NCI-H446 treated with DMSO at 0.1 percent for 48 hours (cell line): ENCODE data around the gene ANKRD65.
A peak's percentile ranks its signal among the peaks of the same experiment; 100 is the strongest.
"Not testable (repeated sequence)": the region's sequence is repeated elsewhere in the genome, so short reads cannot be mapped to it uniquely, and the experiment has no call there.

Experiments
- DNase-seq: peaks from one replicate; lab custom pipeline; 2025; lab: John Stamatoyannopoulos, UW

ANKRD65 gene

DNA sequence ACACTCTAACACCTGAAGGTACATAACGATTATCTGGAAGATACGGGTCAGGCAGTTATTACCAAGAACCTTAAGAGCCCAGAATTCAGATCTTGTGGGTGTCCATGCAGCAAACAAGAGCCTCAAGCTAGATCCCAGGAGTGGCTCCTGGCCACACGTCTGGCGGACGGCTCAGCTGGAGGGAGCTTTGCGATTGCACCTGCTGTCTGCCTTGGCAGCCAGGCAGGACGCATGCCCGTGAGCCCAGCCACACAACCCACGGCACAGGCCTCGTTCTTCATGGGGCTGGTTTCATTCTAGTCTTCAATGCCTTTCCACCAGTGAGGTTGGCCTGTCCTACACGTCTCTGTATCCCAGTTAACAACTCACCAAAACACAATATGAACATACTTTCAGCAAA lies 27.6 kb downstream of the ANKRD65 start:
- DNase-seq, result no peak

DNA sequence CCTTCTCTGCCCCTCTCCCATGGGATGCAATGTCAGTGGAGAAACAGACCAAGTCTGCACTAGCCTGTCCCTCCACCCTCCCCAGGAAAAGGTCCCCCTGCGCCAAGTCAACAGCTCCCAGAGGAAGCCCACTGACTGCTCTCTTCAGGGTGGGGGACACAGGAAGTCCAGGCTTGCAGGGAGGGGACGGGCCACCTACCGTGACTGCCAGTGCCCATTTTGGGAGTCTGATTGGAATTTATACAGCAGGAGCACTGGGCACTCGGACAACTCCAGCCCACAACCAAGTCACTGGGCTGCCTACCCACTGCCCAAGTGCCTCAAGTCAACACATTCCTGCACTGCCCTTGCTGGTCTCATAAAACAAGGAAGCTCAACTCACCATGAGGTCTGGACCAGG lies 28.1 kb downstream of the ANKRD65 start:
- no peak for DNase-seq

DNA sequence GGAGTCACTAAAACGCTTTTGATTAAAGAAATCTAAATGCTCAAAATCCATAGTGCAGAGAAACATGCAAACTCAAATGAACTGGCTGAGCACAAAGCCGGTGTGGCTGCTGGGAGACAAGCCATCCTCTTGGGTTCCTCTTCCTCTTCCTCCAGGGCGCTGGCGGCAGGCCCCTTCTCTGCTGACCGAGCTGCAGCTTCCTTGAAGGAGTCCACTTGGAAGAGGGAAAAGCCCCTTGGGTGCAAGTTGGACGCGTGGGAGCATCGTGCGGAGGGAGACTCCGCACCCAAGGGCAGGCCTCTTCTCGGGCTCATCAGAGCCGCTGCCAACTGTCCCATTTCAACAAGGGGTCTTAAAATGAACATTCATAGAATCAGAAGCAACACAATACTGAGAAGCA lies 29.9 kb downstream of the ANKRD65 start:
- DNase-seq, result no peak

DNA sequence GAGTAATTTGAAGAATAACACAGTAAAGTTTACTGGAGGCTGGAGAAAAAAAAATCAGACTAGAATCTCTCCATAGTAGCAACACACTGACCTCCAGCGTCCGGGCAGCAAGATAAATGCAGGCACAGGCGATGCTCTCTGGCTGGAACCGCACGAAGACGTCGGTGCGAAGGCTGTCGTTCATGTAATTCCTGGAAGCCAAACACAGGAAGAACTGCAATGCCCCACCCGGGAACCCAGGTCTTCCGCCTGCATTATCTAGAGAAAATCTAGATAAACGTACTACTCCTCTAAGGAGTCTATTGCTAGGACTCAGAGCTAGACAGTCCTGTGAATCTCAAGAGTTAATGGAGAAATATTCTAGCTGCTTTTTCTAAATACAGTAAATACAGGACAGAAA lies 30.4 kb downstream of the ANKRD65 start:
- DNase-seq, result no peak

DNA sequence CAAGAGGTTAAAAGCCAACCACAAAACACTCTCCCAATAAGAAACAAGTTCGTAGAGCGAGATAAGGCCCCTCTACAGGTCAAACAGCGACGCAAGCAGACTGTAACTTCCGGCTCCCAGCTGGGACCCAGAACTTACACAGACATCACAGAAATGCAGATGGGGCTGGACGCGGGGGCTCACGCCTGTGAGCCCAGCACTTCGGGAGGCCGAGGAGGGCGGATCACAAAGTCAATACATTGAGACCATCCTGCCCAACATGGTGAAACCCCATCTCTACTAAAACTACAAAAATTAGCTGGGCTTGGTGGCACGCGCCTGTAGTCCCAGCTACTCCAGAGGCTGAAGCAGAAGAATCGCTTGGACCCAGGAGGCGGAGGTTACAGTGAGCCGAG lies 33.0 kb downstream of the ANKRD65 start:
- no peak for DNase-seq

DNA sequence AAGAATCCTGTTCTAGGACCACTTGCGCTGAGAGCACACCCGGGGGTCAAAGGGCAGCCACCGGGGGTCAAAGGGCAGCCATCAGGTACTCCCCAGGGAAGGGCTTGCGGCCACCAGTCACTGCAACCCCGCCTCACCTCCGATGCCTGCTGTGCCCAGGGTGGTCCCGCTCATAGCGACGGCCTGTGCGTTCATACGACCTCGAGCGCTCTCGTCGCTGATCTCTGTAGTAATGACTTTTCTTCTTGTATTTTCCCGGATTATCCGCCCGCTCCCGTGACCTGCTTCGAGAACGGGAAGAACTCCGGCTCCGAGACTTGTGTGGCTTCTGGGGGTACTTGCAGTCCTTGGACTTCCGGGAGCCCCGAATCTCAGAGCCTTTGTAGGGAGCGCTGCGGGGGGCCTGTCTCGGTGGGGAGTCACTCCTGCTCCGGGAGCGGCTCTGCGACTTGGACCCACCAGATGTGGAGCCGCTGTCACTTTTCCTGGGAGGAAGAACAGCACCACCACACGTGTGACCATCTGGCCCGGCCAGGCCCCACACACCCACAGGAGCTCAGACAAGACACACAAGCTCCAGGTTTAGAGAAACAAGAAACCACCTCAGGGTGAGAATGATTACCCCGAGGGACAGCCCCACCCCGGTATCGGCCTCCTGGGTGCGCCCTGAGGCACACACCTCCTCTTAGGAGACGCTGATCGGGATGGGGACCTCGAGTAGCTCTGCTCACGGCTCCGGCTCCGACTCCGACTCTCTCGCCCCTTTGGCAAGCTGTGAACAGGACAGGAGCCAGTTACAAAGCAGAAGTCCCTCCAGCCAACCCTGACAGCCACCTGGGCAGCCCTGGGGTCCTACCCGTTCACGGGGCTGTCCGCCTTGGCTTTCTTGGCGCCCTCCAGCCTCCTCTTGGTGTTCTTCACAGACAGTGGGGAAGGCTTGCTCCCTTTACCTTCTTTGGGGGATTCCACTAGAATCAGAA lies 33.7 kb downstream of the ANKRD65 start:
- DNase-seq, result no peak

DNA sequence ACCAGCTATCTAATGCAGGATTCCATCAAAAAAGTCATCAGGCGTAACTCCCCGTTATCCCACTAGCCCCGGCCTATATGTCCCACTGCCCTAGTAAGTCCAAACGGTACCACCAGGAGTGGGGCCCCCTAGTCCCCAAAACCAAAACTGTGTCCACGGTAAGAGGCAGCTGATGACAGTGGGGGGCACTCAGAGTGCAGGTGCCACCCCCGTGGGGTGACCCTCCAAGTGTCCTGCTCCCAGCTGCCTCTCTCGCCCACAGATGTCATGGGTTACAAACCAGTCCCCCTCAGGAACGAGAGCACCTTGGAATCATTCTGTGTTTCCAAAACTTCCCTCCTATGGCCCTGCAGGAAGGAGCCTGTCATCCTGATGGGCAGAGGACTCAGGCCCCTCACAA lies 35.1 kb downstream of the ANKRD65 start:
- no peak for DNase-seq

DNA sequence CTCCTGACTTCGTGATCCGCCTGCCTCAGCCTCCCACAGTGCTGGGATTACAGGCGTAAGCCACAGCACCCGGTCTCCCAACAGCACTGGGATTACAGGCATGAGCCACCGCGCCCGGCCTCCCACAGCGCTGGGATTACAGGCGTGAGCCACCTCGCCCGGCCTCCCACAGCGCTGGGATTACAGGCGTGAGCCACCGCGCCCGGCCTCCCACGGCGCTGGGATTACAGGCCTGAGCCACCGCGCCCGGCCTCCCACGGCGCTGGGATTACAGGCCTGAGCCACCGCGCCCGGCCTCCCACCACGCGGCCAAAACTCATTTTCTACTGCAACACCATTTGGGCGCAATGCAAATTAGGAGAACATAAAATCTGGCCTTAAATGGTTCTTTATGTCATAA lies 35.7 kb downstream of the ANKRD65 start:
- DNase-seq, result not testable (repeated sequence)

DNA sequence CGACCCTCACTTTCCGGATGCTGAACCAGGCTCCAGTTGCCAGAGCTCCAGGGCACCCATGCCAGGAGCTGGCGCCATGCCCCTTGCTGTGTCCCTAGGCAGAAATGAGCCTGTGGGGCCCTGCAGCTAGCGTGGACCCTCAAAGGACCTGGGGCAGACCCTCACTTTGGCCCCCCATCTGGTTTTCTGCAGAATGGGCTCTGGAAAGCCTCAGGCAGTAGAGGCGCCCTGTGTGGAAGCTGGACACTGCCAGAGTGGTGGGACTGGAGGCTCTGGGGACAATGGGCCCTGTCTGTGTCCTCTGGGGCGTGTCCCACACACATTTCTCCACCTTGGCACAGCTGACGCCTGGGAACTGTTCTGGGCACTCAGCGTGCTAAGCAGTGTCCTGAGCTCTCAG lies 39.8 kb downstream of the ANKRD65 start:
- DNase-seq, result no peak

DNA sequence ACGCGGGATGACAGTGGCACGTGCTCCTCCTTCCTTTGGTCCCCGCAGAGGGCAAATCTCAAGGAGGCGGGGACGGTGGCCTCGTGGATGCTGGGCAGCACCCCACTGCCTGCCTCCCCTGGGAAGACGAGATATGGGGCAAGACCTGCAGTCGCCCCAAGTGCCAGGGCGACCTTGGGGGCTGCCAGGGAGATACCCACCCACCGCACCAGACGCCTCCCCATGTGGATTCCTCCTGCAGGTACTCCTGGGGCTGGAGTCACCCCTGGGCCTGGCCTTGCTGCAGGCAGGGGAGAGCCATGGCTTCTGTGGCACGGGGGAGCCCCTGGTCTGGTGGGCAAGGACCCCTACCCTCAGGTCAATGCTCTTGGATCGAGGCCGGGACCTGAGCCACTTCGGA lies 40.2 kb downstream of the ANKRD65 start:
- no peak for DNase-seq

DNA sequence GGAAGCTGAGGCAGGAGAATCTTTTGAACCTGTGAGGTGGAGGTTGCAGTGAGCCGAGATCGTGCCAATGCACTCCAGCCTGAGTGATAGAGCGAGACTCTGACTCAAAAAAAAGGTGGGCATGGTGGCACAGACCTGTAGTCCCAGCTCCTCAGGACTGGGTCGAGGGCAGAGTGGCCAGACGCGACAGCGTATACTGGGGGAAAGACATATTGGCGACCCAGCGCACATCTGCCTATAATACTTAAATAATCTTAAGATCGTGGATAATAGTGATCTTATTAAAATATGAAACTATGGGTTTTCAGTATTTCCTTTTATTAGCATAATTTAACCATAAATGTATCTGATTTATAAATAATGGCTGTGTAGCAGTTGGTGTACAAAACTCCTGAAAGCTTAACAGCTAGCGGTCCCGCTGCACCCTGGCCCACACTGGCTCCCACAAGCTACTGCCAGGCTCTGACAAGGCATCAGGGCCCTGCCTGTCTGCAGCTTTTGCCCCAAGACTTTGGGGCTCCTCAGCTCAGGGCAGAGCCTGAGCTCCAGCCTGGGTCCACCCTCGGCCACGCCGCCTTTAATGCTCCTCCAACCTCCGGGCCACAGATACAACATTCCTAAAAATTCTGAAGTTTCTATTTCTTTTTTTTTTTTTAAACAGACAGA lies 43.4 kb downstream of the ANKRD65 start:
- no peak for DNase-seq

DNA sequence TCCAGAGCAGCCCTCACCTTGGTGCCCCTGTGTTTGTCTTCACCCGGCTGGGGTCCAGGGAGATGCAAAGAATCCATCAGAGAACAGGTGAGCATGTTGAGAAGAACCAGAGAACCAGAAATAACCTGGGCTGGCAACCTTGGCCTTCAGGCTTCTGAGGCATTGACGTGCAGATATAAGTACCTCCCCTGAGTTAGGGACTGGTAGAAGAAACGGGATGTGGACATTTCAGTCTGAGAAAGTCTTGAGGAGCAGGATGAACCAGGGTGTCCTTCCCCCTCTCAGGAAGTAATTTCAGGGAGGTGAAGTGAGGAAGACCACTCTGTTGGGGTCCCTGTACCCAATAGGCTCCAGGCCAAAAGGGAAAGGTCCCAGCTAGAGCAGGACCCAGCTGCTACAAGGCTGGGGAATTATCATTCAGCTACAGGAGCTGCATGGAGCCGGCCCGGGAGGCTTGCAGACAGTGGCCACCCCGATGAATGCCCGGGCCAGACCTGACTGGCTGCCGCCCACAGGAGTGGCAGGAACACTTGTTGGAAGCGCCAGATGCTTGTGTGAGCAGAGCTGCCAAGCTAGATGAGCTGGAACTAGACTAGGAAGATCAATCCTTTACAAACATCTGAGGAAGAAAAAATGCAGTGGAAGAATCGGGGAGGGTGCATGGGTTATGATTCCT lies 44.4 kb downstream of the ANKRD65 start:
- no peak for DNase-seq

DNA sequence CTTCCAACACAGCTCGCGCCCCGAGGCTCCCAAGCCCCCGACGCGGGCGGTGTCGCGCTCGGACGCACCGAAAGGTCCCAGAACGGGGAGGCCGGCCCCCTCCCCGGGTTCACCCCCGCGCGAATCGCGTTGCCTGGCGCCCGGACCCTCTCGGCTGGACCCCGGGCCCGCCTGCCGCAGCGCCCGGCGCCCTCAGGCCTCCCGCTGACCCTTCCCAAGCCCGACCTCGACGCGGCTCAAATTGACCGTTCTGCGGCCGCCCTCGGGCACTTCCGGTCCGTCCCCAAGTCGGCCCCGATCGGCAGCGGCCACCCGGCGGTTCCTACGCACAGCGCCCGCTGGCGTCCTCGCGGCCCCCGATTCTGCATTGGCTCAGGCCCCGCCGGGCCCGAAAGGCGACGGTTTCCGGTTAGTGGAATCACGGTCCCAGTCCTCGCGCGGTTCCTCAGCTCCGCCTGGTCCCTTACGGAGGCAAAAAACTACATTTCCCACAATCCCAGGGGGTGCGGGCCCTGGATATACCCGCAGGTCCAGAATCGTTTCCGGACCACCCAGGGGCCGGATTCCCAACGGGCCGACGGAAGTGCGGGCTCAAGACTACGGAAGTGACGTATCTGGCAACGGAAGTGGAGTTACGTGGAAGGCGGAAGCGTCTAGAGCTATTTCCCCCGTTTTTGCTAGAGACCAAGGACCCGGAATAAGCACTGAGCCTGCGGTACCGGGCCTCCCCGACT lies 46.0 kb downstream of the ANKRD65 start, which contains the start of gene AURKAIP1:
TSS of gene AURKAIP1 (minus strand) at position 279 of the 734 bp plus-strand sequence. CDS start 451 bp downstream, outside the sequence.
- DNase-seq, result peak; percentile 99

DNA sequence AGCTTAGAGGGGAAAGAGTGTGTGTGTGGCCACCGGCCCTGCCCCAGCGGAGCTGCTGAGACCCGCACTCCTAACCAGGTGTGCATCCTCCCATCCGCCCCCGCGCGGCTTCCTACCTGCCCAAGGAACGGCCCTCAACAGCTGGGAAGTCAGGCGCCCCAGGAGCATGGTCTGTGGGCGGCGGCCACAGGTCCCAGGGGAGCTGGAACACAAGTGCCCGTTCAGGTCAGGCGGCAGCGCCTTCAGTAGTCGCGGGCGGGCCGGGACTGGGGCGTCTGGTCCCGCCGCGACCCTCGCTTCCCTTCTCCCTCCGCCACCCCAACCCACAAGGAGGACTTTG lies 46.5 kb downstream of the ANKRD65 start:
- DNase-seq, result no peak

DNA sequence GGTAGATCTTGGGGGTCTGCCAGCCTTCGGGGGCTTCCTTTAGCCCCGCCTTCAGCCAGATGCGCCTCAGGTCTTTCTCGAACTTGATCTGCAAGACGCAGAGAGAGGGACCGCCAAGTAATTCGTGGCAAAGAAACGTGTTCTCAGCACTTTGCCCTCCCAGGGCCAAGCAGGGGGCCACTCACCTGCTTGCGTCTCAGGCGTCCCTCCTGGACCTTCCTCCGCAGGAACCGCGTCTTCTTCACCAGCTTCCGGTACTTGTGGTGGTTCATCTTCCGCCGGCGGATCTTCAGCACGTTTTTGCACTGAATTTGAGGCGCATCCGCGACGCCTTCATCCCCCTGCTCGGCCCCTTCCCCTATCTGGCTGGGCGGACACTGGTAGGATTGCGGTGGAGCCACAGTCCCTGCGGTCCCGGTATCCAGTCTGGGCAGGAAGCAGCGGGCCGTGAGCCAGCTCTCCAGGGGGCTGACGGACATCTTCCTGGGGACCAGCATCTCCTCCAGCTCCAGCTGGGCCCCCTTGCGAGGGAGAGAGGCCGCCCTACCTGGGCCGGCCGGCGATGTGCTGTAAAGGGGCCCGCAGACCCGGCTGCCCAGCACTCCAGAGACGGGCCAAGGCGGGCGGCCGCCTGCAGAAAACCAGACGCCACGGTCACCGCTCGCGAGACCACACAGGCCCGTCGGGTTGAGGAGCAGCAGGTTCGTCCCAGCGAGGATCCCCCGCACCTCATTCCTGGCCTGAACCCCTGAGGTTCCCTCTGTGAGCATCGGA lies 47.1 kb downstream of the ANKRD65 start:
- no peak for DNase-seq

DNA sequence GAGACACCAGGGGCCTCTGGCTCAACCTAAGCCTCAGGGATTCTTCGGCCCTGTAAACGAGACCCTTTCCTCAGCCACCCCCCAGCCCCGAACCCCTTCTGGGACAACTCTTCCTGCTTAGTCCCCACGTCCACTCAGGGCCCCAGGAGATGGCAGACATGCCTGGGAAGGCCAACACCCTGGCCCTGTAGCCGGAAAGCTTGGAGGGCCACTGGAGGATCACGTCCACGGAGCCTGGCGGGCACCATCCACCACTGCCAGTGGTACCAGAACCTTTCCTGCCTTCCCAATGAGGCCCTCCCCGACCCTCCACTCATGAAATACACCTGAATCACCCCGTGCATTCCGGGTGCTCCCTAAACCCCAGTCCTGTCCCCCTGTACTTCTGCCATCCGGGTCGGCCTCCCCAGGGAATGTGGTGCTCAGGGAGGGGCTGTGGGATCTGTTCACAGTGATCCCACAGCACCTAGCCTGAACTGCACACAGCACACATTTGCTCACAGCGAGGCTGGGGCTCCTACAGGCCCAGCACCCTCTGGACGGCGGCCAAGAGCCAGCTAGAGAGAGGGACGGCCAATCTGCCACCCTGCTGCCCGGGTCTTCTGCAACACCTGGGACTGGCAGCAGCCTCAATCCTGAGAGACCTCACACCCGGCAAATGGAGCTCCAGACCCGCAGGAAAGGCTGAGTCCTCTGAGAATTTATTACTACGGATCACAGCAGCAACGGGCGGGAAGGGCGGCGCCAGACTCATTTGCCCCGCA lies 47.8 kb downstream of the ANKRD65 start:
- DNase-seq, result no peak

DNA sequence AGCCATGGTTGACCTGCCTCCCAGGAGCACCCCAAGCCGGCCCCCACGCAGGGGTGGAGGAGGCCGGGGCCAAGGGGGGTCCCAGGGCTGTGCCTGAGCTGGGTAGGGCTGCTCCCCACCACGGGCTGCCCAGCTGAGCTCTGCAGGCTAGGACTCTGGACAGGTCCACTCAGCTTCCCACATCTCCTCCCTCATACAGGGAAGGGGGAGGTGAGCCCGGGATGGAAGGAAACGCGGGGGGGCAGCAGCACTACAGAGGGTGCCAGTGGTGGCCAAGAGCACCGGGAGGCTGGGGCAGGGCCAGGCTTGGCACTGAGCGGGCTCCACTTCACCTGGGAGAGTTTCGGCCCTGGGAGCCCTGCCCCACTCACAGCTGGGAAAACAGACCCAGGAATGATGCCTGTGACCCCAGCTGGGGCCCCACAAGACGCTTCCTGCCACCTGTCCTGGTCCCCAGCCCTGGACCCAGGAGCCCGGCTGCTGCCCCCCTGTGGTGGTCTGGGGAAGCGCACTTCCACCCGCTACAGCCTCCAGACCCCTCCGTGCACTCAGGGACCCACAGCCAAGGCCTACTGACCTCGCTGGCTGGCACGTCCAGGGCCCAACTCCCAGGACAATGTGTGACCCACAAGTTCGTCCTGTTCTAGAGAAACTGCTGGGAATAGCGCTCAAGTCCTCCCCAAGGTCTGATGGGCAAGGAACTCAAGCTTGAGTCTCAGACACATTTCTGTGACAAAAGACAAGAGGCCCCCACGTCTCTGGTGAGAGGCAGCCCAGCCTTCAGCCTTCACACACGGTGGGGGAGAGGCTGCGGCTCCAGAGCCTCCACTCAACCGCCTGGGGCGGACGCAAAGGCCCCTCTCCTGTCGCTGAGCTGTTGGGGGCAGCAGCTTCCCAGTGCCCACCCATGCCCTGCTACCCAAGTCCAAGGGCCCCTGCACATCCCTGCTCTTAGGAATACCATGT lies 49.0 kb downstream of the ANKRD65 start:
- no peak for DNase-seq

DNA sequence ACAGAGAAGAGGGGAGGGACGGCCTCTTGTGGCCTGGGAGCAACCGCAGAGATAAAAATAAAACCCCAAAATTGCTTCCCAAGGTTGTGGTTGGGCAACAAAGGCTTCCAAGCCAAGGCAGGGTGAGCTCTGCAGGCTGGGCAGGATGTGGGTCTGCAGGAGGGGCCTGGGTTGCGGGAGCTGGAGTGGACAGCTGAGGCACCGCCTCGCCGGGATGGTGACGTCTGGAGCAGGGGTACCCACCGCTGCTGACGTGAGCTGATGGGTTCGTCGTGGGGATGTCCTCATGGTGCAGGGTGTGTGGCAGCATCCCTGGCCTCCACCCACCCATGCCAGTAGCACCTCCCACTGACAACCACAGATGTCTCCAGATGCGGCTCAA lies 49.7 kb downstream of the ANKRD65 start:
- DNase-seq, result no peak

DNA sequence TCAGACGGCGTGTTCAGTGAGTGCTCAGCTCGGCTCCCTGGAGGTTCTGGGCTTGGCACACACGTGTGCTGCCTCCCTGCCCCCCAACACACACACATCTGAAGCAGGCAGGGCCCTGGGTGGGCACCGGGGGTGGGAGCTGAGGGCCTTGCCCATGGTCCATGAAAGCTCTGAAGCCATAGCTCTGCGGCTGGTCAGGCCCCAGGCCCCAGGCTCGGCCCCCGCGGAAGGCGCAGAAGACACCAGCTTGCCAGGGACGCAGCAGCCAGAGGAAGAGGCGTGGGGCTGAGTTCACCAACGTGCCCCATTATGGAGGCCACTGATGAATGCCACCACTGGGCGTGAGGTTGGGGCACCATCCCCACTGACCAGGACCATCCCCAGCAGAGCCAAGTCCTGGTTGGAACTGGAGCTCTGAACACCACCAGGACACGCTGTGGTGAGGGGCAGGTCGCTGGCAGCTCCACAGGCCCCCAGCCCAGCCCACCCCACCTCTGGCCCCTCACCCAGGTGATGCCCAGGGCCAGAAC lies 50.2 kb downstream of the ANKRD65 start:
- no peak for DNase-seq
